ENCODE measurements around the gene ME3.

DNA sequence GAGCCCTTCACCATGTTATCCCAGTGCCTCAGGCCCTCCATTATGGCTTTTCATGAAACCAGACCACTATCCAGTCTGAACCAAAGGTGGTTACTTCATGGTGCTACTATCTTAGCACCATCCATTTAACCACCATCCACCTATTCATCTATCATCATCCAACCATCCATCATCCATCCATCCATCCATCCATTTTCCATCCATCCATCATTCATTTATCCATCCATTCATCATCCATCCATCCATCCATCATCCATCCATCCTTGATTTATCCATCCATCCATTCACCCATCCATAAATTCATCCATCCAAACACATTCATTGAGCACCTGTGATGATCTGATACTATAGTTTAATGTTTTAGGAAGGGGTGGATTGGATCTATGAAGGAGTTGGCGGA lies 204.2 kb downstream of the ME3 start:
- TF ChIP-seq, protein P1, sequence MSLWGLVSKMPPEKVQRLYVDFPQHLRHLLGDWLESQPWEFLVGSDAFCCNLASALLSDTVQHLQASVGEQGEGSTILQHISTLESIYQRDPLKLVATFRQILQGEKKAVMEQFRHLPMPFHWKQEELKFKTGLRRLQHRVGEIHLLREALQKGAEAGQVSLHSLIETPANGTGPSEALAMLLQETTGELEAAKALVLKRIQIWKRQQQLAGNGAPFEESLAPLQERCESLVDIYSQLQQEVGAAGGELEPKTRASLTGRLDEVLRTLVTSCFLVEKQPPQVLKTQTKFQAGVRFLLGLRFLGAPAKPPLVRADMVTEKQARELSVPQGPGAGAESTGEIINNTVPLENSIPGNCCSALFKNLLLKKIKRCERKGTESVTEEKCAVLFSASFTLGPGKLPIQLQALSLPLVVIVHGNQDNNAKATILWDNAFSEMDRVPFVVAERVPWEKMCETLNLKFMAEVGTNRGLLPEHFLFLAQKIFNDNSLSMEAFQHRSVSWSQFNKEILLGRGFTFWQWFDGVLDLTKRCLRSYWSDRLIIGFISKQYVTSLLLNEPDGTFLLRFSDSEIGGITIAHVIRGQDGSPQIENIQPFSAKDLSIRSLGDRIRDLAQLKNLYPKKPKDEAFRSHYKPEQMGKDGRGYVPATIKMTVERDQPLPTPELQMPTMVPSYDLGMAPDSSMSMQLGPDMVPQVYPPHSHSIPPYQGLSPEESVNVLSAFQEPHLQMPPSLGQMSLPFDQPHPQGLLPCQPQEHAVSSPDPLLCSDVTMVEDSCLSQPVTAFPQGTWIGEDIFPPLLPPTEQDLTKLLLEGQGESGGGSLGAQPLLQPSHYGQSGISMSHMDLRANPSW (CRISPR knock-in tag; conservative IDR thresholded peaks at IDR 0.05; ENCODE audit: low read depth): no peak
- TF ChIP-seq, protein P2, sequence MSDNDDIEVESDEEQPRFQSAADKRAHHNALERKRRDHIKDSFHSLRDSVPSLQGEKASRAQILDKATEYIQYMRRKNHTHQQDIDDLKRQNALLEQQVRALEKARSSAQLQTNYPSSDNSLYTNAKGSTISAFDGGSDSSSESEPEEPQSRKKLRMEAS (CRISPR knock-in tag; IDR thresholded peaks at IDR 0.05): no peak
- TF ChIP-seq, protein P3, sequence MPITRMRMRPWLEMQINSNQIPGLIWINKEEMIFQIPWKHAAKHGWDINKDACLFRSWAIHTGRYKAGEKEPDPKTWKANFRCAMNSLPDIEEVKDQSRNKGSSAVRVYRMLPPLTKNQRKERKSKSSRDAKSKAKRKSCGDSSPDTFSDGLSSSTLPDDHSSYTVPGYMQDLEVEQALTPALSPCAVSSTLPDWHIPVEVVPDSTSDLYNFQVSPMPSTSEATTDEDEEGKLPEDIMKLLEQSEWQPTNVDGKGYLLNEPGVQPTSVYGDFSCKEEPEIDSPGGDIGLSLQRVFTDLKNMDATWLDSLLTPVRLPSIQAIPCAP (CRISPR knock-in tag; IDR thresholded peaks at IDR 0.05): no peak
- TF ChIP-seq, protein P4, sequence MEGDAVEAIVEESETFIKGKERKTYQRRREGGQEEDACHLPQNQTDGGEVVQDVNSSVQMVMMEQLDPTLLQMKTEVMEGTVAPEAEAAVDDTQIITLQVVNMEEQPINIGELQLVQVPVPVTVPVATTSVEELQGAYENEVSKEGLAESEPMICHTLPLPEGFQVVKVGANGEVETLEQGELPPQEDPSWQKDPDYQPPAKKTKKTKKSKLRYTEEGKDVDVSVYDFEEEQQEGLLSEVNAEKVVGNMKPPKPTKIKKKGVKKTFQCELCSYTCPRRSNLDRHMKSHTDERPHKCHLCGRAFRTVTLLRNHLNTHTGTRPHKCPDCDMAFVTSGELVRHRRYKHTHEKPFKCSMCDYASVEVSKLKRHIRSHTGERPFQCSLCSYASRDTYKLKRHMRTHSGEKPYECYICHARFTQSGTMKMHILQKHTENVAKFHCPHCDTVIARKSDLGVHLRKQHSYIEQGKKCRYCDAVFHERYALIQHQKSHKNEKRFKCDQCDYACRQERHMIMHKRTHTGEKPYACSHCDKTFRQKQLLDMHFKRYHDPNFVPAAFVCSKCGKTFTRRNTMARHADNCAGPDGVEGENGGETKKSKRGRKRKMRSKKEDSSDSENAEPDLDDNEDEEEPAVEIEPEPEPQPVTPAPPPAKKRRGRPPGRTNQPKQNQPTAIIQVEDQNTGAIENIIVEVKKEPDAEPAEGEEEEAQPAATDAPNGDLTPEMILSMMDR (IDR thresholded peaks at IDR 0.05): no peak
- TF ChIP-seq ZNF416 (CRISPR knock-in tag; IDR thresholded peaks at IDR 0.05): no peak
- TF ChIP-seq CREB1 (CRISPR knock-in tag; IDR thresholded peaks at IDR 0.05): no peak
- TF ChIP-seq ATF1 (CRISPR knock-in tag; IDR thresholded peaks at IDR 0.05): no peak
- no peak for TF ChIP-seq ZNF138 (CRISPR knock-in tag; conservative IDR thresholded peaks at IDR 0.05)
- TF ChIP-seq FOXK1 (CRISPR knock-in tag; IDR thresholded peaks at IDR 0.05): no peak
